AG09309 (cell line): ENCODE results near the gene RPSA.

Experiments
- DNase-seq: peaks from one replicate; pipeline ENCODE4 v3.0.0-alpha.2; 2010; ENCODE audit warnings: low read depth
- H3K4me3 ChIP-seq: 2 replicates; pipeline ENCODE4 v1.5.1; 2011; ENCODE audit warnings: mild to moderate bottlenecking, low read depth, low read length, moderate library complexity; ENCODE audit not compliant: control insufficient read depth
- TF ChIP-seq, protein P1 (sequence below): IDR thresholded peaks from 2 replicates; pipeline ENCODE4 v1.5.1; 2011; ENCODE audit warnings: mild to moderate bottlenecking, low read depth, low read length, inconsistent platforms; ENCODE audit not compliant: insufficient read depth, control insufficient read depth; ENCODE audit errors: missing control alignments

RPSA gene

GRCh38 chr3:39419742-39420315 lies 13.3 kb downstream of the RPSA start:
- DNase-seq: no peak
- TF ChIP-seq, protein P1, sequence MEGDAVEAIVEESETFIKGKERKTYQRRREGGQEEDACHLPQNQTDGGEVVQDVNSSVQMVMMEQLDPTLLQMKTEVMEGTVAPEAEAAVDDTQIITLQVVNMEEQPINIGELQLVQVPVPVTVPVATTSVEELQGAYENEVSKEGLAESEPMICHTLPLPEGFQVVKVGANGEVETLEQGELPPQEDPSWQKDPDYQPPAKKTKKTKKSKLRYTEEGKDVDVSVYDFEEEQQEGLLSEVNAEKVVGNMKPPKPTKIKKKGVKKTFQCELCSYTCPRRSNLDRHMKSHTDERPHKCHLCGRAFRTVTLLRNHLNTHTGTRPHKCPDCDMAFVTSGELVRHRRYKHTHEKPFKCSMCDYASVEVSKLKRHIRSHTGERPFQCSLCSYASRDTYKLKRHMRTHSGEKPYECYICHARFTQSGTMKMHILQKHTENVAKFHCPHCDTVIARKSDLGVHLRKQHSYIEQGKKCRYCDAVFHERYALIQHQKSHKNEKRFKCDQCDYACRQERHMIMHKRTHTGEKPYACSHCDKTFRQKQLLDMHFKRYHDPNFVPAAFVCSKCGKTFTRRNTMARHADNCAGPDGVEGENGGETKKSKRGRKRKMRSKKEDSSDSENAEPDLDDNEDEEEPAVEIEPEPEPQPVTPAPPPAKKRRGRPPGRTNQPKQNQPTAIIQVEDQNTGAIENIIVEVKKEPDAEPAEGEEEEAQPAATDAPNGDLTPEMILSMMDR: no peak
- no peak overlapping the region for H3K4me3 ChIP-seq

- DNase-seq: no peak
- no peak overlapping the region for H3K4me3 ChIP-seq
- TF ChIP-seq, protein P1: no peak
These were observed 14.0 kb downstream of the RPSA start for GRCh38 chr3:39420543-39420942.

GRCh38 chr3:39423436-39423970 lies 17.0 kb downstream of the RPSA start:
- TF ChIP-seq, protein P1: no peak
- no peak for DNase-seq
- no peak overlapping the region for H3K4me3 ChIP-seq

- TF ChIP-seq, protein P1: no peak
- no peak overlapping the region for H3K4me3 ChIP-seq
- no peak for DNase-seq
These were observed 19.8 kb downstream of the RPSA start for GRCh38 chr3:39426312-39426711.

DNA sequence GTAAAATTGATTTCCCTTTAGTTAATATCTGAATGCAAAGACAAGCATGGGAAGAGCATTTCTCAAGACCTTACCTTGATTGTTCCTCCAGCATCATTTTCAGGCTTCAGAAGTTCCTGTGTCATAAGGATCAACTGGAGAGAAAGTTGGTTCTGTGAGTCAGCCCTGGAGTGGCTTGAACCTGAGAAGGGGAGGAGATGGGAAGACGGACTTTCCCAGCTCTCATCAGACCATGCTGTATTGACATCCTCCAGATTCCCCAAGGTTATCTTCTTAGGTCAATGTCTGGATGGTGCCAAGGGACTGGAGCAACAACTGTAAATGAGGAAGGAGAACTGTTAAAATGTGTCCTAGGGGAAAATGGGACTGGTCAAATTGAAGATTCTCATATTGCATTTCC lies 21.0 kb downstream of the RPSA start:
- no peak overlapping the region for H3K4me3 ChIP-seq
- TF ChIP-seq, protein P1: no peak
- DNase-seq: no peak

GRCh38 chr3:39428745-39429201 lies 22.3 kb downstream of the RPSA start:
- no peak overlapping the region for H3K4me3 ChIP-seq
- TF ChIP-seq, protein P1: no peak
- no peak for DNase-seq
